IMR-90 (cell line): ENCODE measurements around the gene DUS1L. TPM values are rescaled to one million over a fixed set of nuclear protein-coding genes. Genes with fewer than 3 reads are reported as not detected.

Experiments used
- ATAC-seq: fragments of 200-7000 bp; cut with Tn5 transposase; 2 replicates; pipeline ENCODE4 v1.9.1; 2020; ENCODE audit warnings: low read depth, mild to moderate bottlenecking, moderate library complexity
- BruUV-seq: library from RNA; stranded (reverse); fragments of 400-500 nt; replicated peaks from 2 replicates; lab custom pipeline; 2021; lab: Mats Ljungman, UMichigan
- CTCF ChIA-PET: fragments of 300-600 bp; formaldehyde crosslinking; extraction: SDS; loops from one replicate; lab custom pipeline; 2021; ENCODE audit warnings: antibody characterized with exemption; lab: Yijun Ruan, JAX
- POLR2A ChIA-PET: fragments of 300-600 bp; sonication (Branson Sonifier 250); formaldehyde crosslinking; loops from one replicate; lab custom pipeline; 2022; ENCODE audit warnings: antibody characterized with exemption; ENCODE audit not compliant: unreplicated experiment; lab: Charles Lee
- DNase-seq: peaks from one replicate; pipeline ENCODE4 v3.0.0; 2013
- H2AFZ ChIP-seq: replicated peaks from 2 replicates; pipeline ENCODE3; 2013; ENCODE audit warnings: low read length, mild to moderate bottlenecking; ENCODE audit not compliant: poor library complexity
- H2AK5ac ChIP-seq: 2 replicates; pipeline ENCODE4 v1.6.1; 2013; ENCODE audit warnings: low read depth, low read length, inconsistent platforms
- H2AK9ac ChIP-seq: replicated peaks from 2 replicates; pipeline ENCODE3; 2013; ENCODE audit warnings: mild to moderate bottlenecking, low read depth, low read length, moderate library complexity; ENCODE audit not compliant: poor library complexity
- H2BK120ac ChIP-seq: 2 replicates; pipeline ENCODE4 v1.6.1; 2013; ENCODE audit warnings: low read depth, low read length, inconsistent platforms
- H2BK15ac ChIP-seq: 3 replicates; pipeline ENCODE4 v1.6.1; 2013; ENCODE audit warnings: low read depth, low read length, inconsistent platforms
- H2BK20ac ChIP-seq: 2 replicates; pipeline ENCODE4 v1.6.1; 2013; ENCODE audit warnings: low read depth, mild to moderate bottlenecking, inconsistent platforms, low read length, moderate library complexity
- H2BK5ac ChIP-seq: 2 replicates; pipeline ENCODE4 v1.6.1; 2013; ENCODE audit warnings: mild to moderate bottlenecking, low read depth, low read length, inconsistent platforms; ENCODE audit not compliant: poor library complexity, severe bottlenecking
- H3K14ac ChIP-seq: replicated peaks from 2 replicates; pipeline ENCODE4 v1.6.1; 2013; ENCODE audit warnings: low read depth, low read length, inconsistent platforms
- H3K18ac ChIP-seq: 2 replicates; pipeline ENCODE4 v1.6.1; 2013; ENCODE audit warnings: low read depth, low read length, control low read depth
- H3K23ac ChIP-seq: 2 replicates; pipeline ENCODE4 v1.6.1; 2013; ENCODE audit warnings: low read depth, low read length, inconsistent platforms
- H3K27ac ChIP-seq: 2 replicates; pipeline ENCODE4 v1.5.1; 2013; ENCODE audit warnings: mild to moderate bottlenecking, control low read depth, low read length; ENCODE audit not compliant: insufficient read depth
- H3K27me3 ChIP-seq: 2 replicates; pipeline ENCODE4 v1.6.1; 2013; ENCODE audit warnings: low read length; ENCODE audit not compliant: control insufficient read depth, insufficient read depth
- H3K36me3 ChIP-seq: 2 replicates; pipeline ENCODE4 v1.6.1; 2013; ENCODE audit warnings: low read length, mixed read lengths; ENCODE audit not compliant: control insufficient read depth, insufficient read depth
- H3K4ac ChIP-seq: 2 replicates; pipeline ENCODE4 v1.6.1; 2013; ENCODE audit warnings: low read depth, low read length, inconsistent platforms
- H3K4me1 ChIP-seq: 2 replicates; pipeline ENCODE4 v1.6.1; 2013; ENCODE audit warnings: low read length, mixed read lengths; ENCODE audit not compliant: control insufficient read depth, insufficient read depth
- H3K4me2 ChIP-seq: 2 replicates; pipeline ENCODE4 v1.6.1; 2013; ENCODE audit warnings: low read depth, mild to moderate bottlenecking, control low read depth, low read length, moderate library complexity
- H3K4me3 ChIP-seq: 2 replicates; pipeline ENCODE4 v1.5.1; 2013; ENCODE audit warnings: low read depth, mild to moderate bottlenecking, control low read depth, low read length, moderate library complexity; ENCODE audit not compliant: insufficient read depth
- H3K56ac ChIP-seq: 2 replicates; pipeline ENCODE4 v1.6.1; 2013; ENCODE audit warnings: low read length, inconsistent platforms; ENCODE audit not compliant: insufficient read depth; ENCODE audit errors: extremely low read depth
- H3K79me1 ChIP-seq, 2 experiments: 2 replicates each; pipeline ENCODE4 v1.6.1; 2013; ENCODE audit warnings: low read length in 2 of 2, inconsistent platforms in 1 of 2, low read depth in 1 of 2
- H3K9ac ChIP-seq: 2 replicates; pipeline ENCODE4 v1.6.1; 2013; ENCODE audit warnings: low read depth, low read length, control low read depth
- H3K9me1 ChIP-seq: 2 replicates; pipeline ENCODE4 v1.6.1; 2013; ENCODE audit warnings: low read length, inconsistent platforms; ENCODE audit not compliant: insufficient read depth
- H3K9me3 ChIP-seq: 2 replicates; pipeline ENCODE4 v1.6.1; 2013; ENCODE audit warnings: low read length; ENCODE audit not compliant: control insufficient read depth, insufficient read depth
- H4K20me1 ChIP-seq: 2 replicates; pipeline ENCODE4 v1.6.1; 2013; ENCODE audit warnings: low read length, inconsistent platforms; ENCODE audit not compliant: insufficient read depth
- H4K5ac ChIP-seq: 2 replicates; pipeline ENCODE4 v1.6.1; 2013; ENCODE audit warnings: mild to moderate bottlenecking, low read depth, low read length, control low read depth
- H4K8ac ChIP-seq, 2 experiments: 2 replicates each; pipeline ENCODE4 v1.6.1; 2013; ENCODE audit warnings: low read depth in 2 of 2, low read length in 2 of 2, control low read depth in 1 of 2, inconsistent platforms in 1 of 2
- H4K91ac ChIP-seq: 2 replicates; pipeline ENCODE4 v1.6.1; 2013; ENCODE audit warnings: low read depth, low read length, inconsistent platforms; ENCODE audit not compliant: insufficient read depth
- BHLHE40 ChIP-seq: fragments of 150-350 bp; IDR thresholded peaks from 2 replicates; pipeline ENCODE4 v1.6.1; 2016; ENCODE audit warnings: mild to moderate bottlenecking, low read depth, low read length
- CEBPB ChIP-seq: IDR thresholded peaks from 2 replicates; pipeline ENCODE4 v1.6.1; 2012; ENCODE audit warnings: low read depth, low read length, improper control_type of control experiment
- CHD1 ChIP-seq: IDR thresholded peaks from 2 replicates; pipeline ENCODE4 v1.6.1; 2012; ENCODE audit warnings: low read depth, low read length, improper control_type of control experiment
- CTCF ChIP-seq: conservative IDR thresholded peaks from 2 replicates; pipeline ENCODE4 v1.5.1; 2012; ENCODE audit warnings: mild to moderate bottlenecking, low read depth, low read length, improper control_type of control experiment
- ELK1 ChIP-seq: fragments of 150-350 bp; IDR thresholded peaks from 2 replicates; pipeline ENCODE4 v1.6.1; 2016; ENCODE audit warnings: low read depth, mild to moderate bottlenecking, low read length, moderate library complexity, borderline replicate concordance
- FOS ChIP-seq: fragments of 150-350 bp; IDR thresholded peaks from 2 replicates; pipeline ENCODE4 v1.6.1; 2016; ENCODE audit warnings: low read depth, low read length
- MAFK ChIP-seq: IDR thresholded peaks from 2 replicates; pipeline ENCODE4 v1.6.1; 2012; ENCODE audit warnings: low read depth, low read length, improper control_type of control experiment
- MAZ ChIP-seq: IDR thresholded peaks from 2 replicates; pipeline ENCODE4 v1.6.1; 2012; ENCODE audit warnings: low read depth, mild to moderate bottlenecking, low read length, improper control_type of control experiment, moderate library complexity, borderline replicate concordance
- MXI1 ChIP-seq: IDR thresholded peaks from 2 replicates; pipeline ENCODE4 v1.6.1; 2012; ENCODE audit warnings: low read depth, mild to moderate bottlenecking, low read length, moderate library complexity, borderline replicate concordance
- NFE2L2 ChIP-seq: fragments of 150-350 bp; IDR thresholded peaks from 2 replicates; pipeline ENCODE4 v1.6.1; 2016; ENCODE audit warnings: low read depth, mild to moderate bottlenecking, low read length
- POLR2A ChIP-seq: IDR thresholded peaks from 2 replicates; pipeline ENCODE4 v1.6.1; 2012; ENCODE audit warnings: mild to moderate bottlenecking, low read depth, low read length
- RAD21 ChIP-seq: IDR thresholded peaks from 2 replicates; pipeline ENCODE4 v1.6.1; 2012; ENCODE audit warnings: low read length, improper control_type of control experiment
- RCOR1 ChIP-seq: IDR thresholded peaks from 2 replicates; pipeline ENCODE4 v1.6.1; 2012; ENCODE audit warnings: mild to moderate bottlenecking, low read length, improper control_type of control experiment; ENCODE audit not compliant: insufficient replicate concordance
- RFX5 ChIP-seq: IDR thresholded peaks from 2 replicates; pipeline ENCODE4 v1.8.0; 2012; ENCODE audit warnings: low read depth, mild to moderate bottlenecking, low read length, moderate library complexity
- USF2 ChIP-seq: fragments of 150-350 bp; IDR thresholded peaks from 2 replicates; pipeline ENCODE4 v1.6.1; 2017; ENCODE audit warnings: mild to moderate bottlenecking, antibody characterized with exemption, low read length, low read depth
- WGBS, 2 experiments: methylation state at CpG; one replicate each; pipeline versions ENCODE4 v1.1.5 to v1.1.7; 2013; ENCODE audit warnings: missing lambda C conversion rate in 2 of 2; ENCODE audit not compliant: insufficient read length in 1 of 2; ENCODE audit errors: extremely low coverage in 2 of 2; 5-methylcytosine and 5-hydroxymethylcytosine counted together
- dilution Hi-C: fragments of 300-500 bp; cut with HindIII; formaldehyde crosslinking; loops from one replicate; pipeline ENCODE4 v1.14.3; 2018; ENCODE audit warnings: low sequenced_read_pairs; ENCODE audit not compliant: unreplicated experiment
- in situ Hi-C: fragments of 300-500 bp; cut with MboI; formaldehyde crosslinking; loops from 3 replicates; pipeline ENCODE4 v1.14.3; 2019; ENCODE audit warnings: low sequenced_read_pairs, inconsistent platforms, mixed read lengths
- intact Hi-C: fragments of 100-400 bp; cut with micrococcal nuclease; formaldehyde crosslinking; loops from 2 replicates; pipeline ENCODE4 v1.10.0; 2022
- polyA plus RNA-seq, 3 experiments: library from polyadenylated mRNA; depleted of rRNA; stranded (reverse); fragments of >200 nt; gene quantifications; 2 replicates each; pipeline ENCODE4 v1.2.3, GENCODE V29; 2012; ENCODE audit warnings: low replicate concordance in 1 of 3
- total RNA-seq: library from RNA; depleted of rRNA; stranded (reverse); fragments of >200 nt; gene quantifications from 2 replicates; pipeline ENCODE4 v1.2.3, GENCODE V29; 2012

The DUS1L gene
- total and polyA plus RNA-seq, 2 of the 4 experiments (the other 2 are of a cell fraction) = 29.0 to 76.9 TPM

- H3K4me1 ChIP-seq = no peaks in the 10 kb centered on the region
- no peak overlapping the region for H2BK15ac ChIP-seq
- no peak overlapping the region for H3K4ac ChIP-seq
- WGBS, 2 experiments = 78% methylated on average over 9 of the region's 9 CpGs; no CpG with 5 or more reads in 1 of the 2 experiments
- peaks cover 9% of the 10 kb centered on the region for H3K9me1 ChIP-seq
- H3K9ac ChIP-seq = no peak overlapping the region
- BruUV-seq = no TSS peak
- no peaks in the 10 kb centered on the region for H3K79me1 ChIP-seq
- H3K14ac ChIP-seq = no peak overlapping the region
- peak overlapping the region; percentile 67 for H2AFZ ChIP-seq
- H4K20me1 ChIP-seq = peaks cover 3% of the 10 kb centered on the region
- TF ChIP-seq RAD21 (no peak), CEBPB (no peak), CHD1 (no peak), RFX5 (no peak), NFE2L2 (no peak), USF2 (no peak), CTCF (no peak), RCOR1 (no peak), MAFK (no peak), FOS (no peak), BHLHE40 (no peak), ELK1 (no peak), MAZ (no peak), MXI1 (no peak), POLR2A (no peak)
- H3K4me2 ChIP-seq = no peak overlapping the region
- peak overlapping the region; percentile 42 for H2AK9ac ChIP-seq
- ChIA-PET POLR2A (no interaction called here), CTCF (no interaction called here)
- no peak overlapping the region for H4K91ac ChIP-seq
- H3K9me3 ChIP-seq = no peaks in the 10 kb centered on the region
- in situ Hi-C loops = no loop called here
- intact Hi-C loops = no loop called here
- peaks cover 9% of the 10 kb centered on the region for H3K36me3 ChIP-seq
- H4K5ac ChIP-seq = no peak overlapping the region
- H4K8ac ChIP-seq = no peak overlapping the region
- no peak overlapping the region for H3K18ac ChIP-seq
- no peak overlapping the region for H3K4me3 ChIP-seq
- H2BK5ac ChIP-seq = no peak overlapping the region
- no peak overlapping the region for H3K56ac ChIP-seq
- H2BK120ac ChIP-seq = no peak overlapping the region
- dilution Hi-C loops = no loop called here
- DNase-seq (no peak), ATAC-seq (no peak)
- no peaks in the 10 kb centered on the region for H3K27me3 ChIP-seq
- no peak overlapping the region for H2AK5ac ChIP-seq
- H2BK20ac ChIP-seq = no peak overlapping the region
- H3K23ac ChIP-seq = no peak overlapping the region
- no peak overlapping the region for H3K27ac ChIP-seq
Observed at GRCh38 chr17:82042649-82043048, 23.0 kb downstream of the DUS1L start.
